GM19455 (cell line): ENCODE data around the gene NRIP3.
"Not testable (repeated sequence)": the region's sequence is repeated elsewhere in the genome, so short reads cannot be mapped to it uniquely, and the experiment has no call there.

Experiments
- ATAC-seq: cut with Tn5 transposase; IDR thresholded peaks from one replicate; pipeline ENCODE4 v1.9.1; 2021; ENCODE audit not compliant: unreplicated experiment

NRIP3 gene

GRCh38 chr11:9016916-9017642 lies 13.3 kb upstream of the NRIP3 start:
- ATAC-seq, result no peak

- peak; percentile 75 for ATAC-seq
These were observed 11.9 kb upstream of the NRIP3 start for GRCh38 chr11:9015677-9016076.

GRCh38 chr11:9014826-9015225 lies 11.0 kb upstream of the NRIP3 start:
- ATAC-seq, result no peak

- ATAC-seq, result no peak
These were observed 9.6 kb upstream of the NRIP3 start for GRCh38 chr11:9013373-9013772.

GRCh38 chr11:9009538-9009937 lies 5.7 kb upstream of the NRIP3 start:
- not testable (repeated sequence) for ATAC-seq

- ATAC-seq, result no peak
These were observed 4.9 kb upstream of the NRIP3 start for GRCh38 chr11:9008661-9009060.

GRCh38 chr11:9008011-9008550 lies 4.3 kb upstream of the NRIP3 start:
- no peak for ATAC-seq

GRCh38 chr11:9005087-9005486 lies 1.3 kb upstream of the NRIP3 start:
- ATAC-seq, result no peak

- peak; percentile 17 for ATAC-seq
These were observed 554 bp upstream of the NRIP3 start for GRCh38 chr11:9004183-9004926.

GRCh38 chr11:9002920-9003572 lies 755 bp downstream of the NRIP3 start:
- no peak for ATAC-seq

- ATAC-seq, result no peak
These were observed 2.1 kb downstream of the NRIP3 start for GRCh38 chr11:9001736-9002135.

GRCh38 chr11:8998017-8998416 lies 5.8 kb downstream of the NRIP3 start:
- ATAC-seq, result no peak

GRCh38 chr11:8997451-8997850 lies 6.3 kb downstream of the NRIP3 start:
- no peak for ATAC-seq

- no peak for ATAC-seq
These were observed 14.3 kb downstream of the NRIP3 start for GRCh38 chr11:8989453-8989852.

- no peak for ATAC-seq
These were observed 15.2 kb downstream of the NRIP3 start for GRCh38 chr11:8988329-8989234.

- ATAC-seq, result no peak
These were observed 16.4 kb downstream of the NRIP3 start for GRCh38 chr11:8987446-8987845.

- ATAC-seq, result not testable (repeated sequence)
These were observed 17.0 kb downstream of the NRIP3 start for GRCh38 chr11:8986772-8987171.

GRCh38 chr11:8985462-8985861 lies 18.3 kb downstream of the NRIP3 start:
- no peak for ATAC-seq

- no peak for ATAC-seq
These were observed 20.2 kb downstream of the NRIP3 start for GRCh38 chr11:8983552-8983951.

GRCh38 chr11:8980485-8980884 lies 23.3 kb downstream of the NRIP3 start:
- ATAC-seq, result no peak

- not testable (repeated sequence) for ATAC-seq
These were observed 24.4 kb downstream of the NRIP3 start for GRCh38 chr11:8979365-8979764.
